Cerebellar cortex (tissue), 1 donor: ENCODE measurements around the gene POU2AF1.

ENCODE experiments used
- DNase-seq: peaks from one replicate; pipeline ENCODE4 v3.0.0-alpha.2; 2015; ENCODE audit warnings: low spot score

POU2AF1 gene

DNA sequence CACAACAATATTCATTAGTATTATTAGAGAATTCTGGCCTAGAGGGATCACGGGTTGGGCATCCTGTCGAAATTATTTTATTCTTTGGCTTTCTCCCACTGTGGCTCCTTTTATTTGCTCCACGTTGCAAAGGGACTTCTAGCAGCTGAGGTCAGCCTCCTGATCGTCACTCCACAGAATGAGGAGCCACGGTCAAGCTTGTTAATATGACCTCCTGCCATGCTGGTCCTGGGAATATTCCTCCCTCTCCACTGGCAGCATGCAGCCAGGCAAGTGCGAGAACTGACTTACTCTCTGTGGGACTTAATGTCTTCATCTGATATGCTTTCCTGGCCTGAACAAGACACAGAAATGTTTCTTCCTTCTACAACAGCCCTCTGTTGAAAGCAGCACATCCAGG, 59.8 kb downstream of the POU2AF1 start:
- no peak for DNase-seq

DNA sequence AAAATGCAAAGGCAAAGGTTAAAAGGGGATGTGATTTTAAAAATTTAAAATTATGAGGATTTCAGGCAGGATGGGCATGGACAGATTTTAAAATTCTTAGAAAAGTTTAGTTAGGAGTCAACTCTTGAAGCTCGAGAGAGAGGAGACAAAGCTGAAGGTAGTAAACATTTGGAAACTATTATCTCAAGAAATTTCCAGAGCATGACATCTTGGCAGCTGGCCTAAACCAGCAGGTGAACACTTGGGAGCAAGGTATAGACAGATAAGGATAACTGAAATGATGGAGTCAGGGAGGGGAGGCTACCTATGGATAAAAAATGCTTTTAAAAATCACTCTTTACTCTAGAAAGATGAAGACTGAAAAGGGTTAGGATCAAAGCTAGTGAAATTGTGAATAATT, 67.0 kb downstream of the POU2AF1 start:
- DNase-seq: no peak

DNA sequence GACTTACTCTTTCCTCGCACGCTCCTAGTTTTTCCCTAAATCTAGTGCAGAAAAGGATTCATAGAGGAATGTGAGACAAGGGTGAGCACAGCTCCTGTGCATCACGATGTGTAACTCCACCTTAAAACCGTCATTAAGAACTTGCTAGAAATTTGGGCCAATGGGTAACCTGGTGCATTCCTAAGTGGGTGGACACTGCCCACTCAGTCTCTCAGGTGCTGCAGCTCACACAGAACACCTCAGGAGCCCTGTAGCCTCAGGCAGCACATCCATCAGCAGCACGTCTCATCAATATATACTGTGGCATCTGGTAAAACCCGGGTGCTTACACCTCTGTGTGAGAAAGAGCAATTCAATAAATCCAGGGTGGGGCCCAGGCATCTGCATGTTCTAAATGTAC, 68.4 kb downstream of the POU2AF1 start:
- DNase-seq: no peak

DNA sequence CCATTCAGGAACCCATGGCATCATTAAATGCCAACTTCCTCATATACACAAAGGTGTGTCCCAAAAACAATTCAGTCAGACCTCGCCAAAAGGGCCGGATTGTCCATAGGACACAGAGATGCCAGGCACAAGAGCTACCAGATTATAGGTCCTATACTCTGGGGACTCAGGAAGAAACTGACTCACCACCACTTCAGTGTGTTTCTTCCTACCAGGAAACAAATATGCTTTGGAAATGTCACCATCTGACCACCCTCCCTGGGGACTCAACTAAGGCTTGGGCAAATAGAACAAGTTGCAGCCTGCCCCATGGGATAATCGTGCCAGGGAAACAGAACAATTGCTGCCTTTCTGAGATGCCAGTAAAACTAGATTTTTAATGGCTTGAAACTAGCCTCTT, 69.0 kb downstream of the POU2AF1 start:
- DNase-seq: no peak

DNA sequence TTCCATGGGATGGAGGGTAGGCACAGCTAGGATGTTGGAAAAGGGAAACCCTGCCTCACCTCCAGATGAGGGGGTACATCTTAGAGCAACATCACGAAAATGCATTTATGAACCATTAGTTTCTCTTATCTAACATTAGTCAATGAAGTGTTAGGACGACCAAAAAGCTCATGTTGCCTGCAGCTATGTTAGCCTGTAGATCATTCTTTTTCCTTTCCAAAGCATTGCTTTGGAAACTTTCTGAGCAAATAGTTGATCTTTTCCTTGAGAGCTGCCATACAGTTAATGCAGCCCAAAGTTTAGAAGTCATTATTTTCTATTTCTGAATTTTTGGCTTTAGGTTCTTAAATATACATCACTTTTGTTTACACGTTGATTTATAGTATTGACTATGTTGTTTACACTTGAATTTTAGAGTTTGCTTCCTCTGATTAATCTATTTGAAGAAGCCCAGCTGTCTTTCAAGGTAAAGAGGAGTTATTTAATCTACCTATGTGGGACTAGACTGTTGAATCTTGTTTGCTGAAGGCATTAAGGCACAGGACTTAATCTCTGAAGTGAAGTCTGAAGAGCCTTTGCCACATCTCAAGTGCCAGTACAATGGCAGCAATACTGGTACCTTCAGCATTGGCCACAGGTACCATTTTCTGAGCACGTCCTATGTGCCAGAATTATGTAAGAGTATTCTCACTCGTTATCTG, 69.7 kb downstream of the POU2AF1 start:
- DNase-seq: no peak

DNA sequence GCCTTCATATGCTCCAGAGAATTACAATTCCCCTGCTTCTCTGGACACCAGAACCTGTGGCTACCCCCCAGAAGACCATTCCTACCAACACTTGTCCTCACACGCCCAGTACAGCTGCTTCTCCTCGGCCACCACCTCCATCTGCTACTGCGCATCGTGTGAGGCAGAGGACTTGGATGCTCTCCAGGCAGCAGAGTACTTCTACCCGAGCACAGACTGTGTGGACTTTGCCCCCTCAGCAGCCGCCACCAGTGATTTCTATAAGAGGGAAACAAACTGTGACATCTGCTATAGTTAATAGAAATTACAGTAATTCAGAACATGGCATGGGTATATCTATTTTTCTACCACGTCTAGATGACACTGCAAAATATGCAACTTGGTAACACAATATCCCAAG, 70.9 kb downstream of the POU2AF1 start:
- DNase-seq: no peak

DNA sequence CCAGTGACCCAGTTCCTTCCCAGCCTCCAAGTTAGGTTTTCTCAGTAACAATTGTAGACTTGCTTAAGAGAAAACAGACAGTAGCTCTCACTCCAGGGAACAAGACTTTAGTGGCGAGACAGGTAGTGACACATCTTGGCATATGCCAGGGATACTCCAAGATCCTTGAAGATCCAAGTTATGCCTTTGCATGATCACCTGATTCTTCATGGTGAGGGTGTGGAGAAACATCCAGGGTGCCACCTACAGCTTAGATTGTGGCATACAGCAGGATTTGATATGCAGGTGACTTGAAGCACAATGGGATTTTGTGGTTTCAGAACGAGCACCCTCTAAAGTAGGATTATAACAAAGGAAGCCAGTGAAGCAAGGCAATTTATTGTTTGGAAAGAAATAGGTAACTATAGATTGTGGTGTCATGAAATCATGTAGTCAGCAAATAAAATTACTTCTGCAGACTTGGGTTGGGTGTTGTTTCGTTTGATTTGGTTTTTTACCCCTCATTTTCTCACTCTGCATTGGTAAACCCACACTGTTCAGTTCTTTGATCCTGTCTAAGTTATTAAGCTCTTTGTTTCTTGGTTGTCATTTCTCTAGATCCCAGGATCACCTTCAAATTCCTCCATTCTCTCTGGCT, 71.5 kb downstream of the POU2AF1 start:
- DNase-seq: no peak

DNA sequence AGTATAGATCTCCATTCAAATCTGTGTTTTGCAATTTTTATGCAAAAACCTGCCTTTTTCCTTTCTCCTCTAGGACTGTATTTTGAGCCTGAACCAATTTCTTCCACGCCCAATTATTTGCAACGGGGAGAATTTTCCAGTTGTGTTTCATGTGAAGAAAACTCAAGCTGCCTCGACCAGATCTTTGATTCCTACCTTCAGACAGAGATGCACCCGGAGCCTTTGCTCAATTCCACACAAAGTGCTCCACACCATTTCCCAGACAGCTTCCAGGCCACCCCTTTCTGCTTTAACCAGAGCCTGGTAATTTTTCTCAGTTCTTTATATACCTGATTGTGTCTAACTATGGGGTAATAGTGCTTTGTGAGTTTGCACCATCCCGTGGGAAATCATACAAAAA, 72.8 kb downstream of the POU2AF1 start:
- no peak for DNase-seq

DNA sequence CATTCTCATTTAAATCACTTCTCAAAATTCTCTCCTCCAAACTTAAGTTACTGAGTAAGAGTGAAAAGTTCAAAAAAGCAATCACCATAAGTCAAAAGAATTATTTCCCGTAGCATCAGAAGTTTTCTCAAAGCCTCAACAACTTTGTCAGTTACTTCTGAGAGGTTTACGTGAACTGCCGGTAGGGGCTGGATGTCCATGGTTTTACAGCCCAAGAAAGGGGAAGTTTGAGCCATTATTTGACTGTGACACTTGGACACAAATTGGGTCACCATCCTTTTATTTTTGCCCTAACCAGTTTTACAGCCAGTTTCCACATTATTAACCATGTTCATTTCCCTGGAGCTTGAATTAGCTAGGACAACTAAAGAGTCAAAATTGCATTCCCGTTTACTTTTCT, 73.2 kb downstream of the POU2AF1 start:
- DNase-seq: no peak

DNA sequence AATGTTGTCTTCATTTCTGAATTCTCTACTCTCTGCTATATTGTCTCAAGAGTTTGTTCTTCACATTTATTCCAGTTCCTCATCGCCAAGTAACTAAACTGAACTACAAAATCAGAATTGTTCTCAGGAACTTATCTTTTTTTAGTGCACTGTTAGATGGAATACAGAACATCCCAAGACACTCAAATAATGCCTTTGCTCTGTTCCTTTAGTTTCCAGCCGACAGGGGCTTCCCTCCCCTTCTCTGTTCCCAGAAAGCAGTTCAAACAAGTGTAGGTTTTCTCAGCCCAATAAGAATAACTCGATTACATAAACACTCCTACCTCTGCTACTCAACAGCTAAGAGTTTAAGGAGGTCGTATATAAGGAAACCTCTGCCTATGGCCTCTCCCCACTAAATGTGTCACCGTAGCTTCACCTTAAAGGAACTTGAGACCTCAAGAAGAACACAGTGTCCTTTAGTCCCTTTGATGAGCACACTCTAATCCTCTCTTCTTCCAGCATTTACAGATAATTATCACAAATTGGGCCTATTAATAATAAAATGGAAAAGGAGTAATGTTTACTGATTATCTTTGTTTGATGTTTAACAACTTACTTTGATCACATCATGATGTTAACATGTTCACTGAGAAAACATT, 73.8 kb downstream of the POU2AF1 start:
- no peak for DNase-seq

DNA sequence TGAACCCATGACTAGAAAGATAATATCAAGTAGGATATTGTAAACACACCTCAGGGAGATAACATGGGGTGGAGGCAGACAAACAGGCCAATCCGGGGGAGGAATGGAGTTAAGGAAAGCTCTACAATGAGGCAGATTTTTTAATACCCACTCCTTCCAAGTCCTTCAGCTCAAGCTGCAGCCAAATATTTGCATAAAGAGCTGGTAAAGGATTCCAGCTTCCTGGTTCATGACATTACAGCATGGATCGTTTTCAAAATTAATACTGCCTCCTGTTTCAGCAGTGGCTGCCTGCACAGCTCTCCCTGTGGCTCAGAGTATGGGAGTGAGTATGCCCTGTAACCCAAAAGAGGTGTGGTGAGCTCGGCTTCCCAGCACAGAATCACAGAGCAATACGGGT, 75.6 kb downstream of the POU2AF1 start:
- DNase-seq: no peak

DNA sequence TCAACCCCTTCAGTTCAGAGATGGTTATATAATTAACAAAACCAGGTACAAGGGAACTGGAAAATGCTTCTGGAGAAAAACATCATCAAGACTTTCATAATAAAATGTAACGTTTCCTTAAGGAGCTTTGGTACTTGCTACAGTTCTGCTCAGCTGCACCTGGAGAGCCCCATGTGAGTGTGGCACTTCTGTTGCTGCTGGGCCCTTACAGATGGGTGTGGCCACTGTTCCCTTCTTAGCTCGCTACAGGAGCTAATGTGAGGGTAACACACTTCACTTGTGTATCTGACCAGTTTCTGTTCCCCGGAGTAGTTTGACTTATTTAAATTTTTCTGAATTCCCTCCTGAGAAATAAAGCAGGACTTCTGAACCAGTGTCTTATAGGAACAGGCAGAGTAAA, 76.8 kb downstream of the POU2AF1 start:
- DNase-seq: no peak
